Lower lobe of right lung (tissue), 2 donors: ENCODE measurements around the gene DCLK1. TPM values are rescaled to one million over a fixed set of nuclear protein-coding genes. Genes with fewer than 3 reads are reported as not detected.
A peak's percentile ranks its signal among the peaks of the same experiment; 100 is the strongest.

Experiments used
- ATAC-seq, 2 donors: fragments of 200-7000 bp; cut with Tn5 transposase; one replicate each; pipeline ENCODE4 v1.9.1; 2020 to 2022; ENCODE audit warnings: mild to moderate bottlenecking in 2 of 2, moderate library complexity in 2 of 2
- DNase-seq: peaks from one replicate; pipeline ENCODE4 v3.0.0-alpha.2; 2020
- H3K27ac ChIP-seq: fragments of 200-600 bp; one replicate; pipeline ENCODE4 v1.8.0; 2022
- H3K27me3 ChIP-seq: fragments of 200-600 bp; one replicate; pipeline ENCODE4 v1.8.0; 2022; ENCODE audit warnings: low read depth
- H3K36me3 ChIP-seq: fragments of 200-600 bp; one replicate; pipeline ENCODE4 v1.8.0; 2022; ENCODE audit warnings: mild to moderate bottlenecking
- H3K4me1 ChIP-seq: fragments of 200-600 bp; one replicate; pipeline ENCODE4 v1.8.0; 2022
- H3K4me3 ChIP-seq: fragments of 200-600 bp; one replicate; pipeline ENCODE4 v1.8.0; 2022; ENCODE audit warnings: mild to moderate bottlenecking
- H3K9me3 ChIP-seq: fragments of 200-600 bp; one replicate; pipeline ENCODE4 v1.8.0; 2022
- intact Hi-C: fragments of 100-400 bp; cut with DNase I; formaldehyde crosslinking; loops from one replicate; pipeline ENCODE4 v1.11.0; 2022
- total RNA-seq: library from RNA; stranded (reverse); fragmentation: NEBNext Ultra II Directional; extraction: Animal tissue kit (Norgen Biotek cat#: 25700); gene quantifications from one replicate; pipeline ENCODE4 v1.2.1, GENCODE V29; 2021
- TF ChIP-seq, protein P1 (sequence below): fragments of 200-600 bp; IDR thresholded peaks from one replicate; pipeline ENCODE4 v1.8.0; 2022; ENCODE audit warnings: antibody characterized with exemption, mild to moderate bottlenecking
- donor health status: DM: no; HTN: yes; CAD: no; lungs with severe emphysema.

DCLK1 gene
- total RNA-seq, 1 donor from 2014 or later = 10.4 TPM

DNA sequence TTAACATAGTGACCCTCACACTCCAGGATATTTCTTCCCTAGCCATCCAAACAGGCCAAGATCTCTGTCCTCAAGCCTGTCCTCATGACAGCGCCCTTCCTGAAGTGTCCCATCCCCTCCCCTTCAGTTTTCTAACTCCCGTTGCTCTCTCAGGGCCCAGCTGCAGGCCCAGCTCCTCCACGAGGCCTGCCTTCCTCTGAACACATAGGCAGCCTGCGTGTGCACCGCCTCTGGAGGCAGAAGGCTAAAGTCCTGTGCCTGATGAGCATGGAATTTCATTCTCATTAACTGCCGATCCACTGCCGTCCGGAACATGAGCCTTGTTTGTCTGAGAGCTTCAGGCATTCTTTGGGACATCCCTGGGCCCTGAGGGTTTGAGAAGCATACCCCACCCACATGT lies 306.4 kb downstream of the DCLK1 start:
- H3K27me3 ChIP-seq = no peaks in the 10 kb centered on the region
- no peak for DNase-seq

DNA sequence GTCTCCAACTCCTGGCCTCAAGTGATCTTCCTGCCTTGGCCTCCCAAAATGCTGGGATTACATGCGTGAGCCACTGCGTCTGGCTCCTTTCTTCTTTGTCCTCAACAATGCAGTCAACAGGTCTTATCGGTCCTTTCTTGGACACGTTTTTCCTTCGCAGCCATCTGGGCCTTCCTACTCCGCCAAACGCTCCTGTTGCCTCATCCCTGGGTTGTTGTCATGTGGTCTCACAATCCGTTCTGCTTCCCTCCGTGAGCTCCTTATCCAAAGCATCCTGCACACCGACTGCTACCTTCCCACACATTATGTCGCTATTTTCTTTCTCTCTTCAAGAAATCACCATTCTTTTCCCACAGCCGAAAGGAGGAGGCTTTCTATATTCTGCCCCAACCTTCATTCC lies 306.8 kb downstream of the DCLK1 start:
- no peak for ATAC-seq
- no peak overlapping the region for H3K27ac ChIP-seq
- DNase-seq = no peak
- intact Hi-C loops = no loop called here
- H3K4me1 ChIP-seq = no peaks in the 10 kb centered on the region
- H3K27me3 ChIP-seq = no peaks in the 10 kb centered on the region
- no peaks in the 10 kb centered on the region for H3K36me3 ChIP-seq
- no peaks in the 10 kb centered on the region for H3K9me3 ChIP-seq
- H3K4me3 ChIP-seq = no peak overlapping the region
- TF ChIP-seq, protein P1, sequence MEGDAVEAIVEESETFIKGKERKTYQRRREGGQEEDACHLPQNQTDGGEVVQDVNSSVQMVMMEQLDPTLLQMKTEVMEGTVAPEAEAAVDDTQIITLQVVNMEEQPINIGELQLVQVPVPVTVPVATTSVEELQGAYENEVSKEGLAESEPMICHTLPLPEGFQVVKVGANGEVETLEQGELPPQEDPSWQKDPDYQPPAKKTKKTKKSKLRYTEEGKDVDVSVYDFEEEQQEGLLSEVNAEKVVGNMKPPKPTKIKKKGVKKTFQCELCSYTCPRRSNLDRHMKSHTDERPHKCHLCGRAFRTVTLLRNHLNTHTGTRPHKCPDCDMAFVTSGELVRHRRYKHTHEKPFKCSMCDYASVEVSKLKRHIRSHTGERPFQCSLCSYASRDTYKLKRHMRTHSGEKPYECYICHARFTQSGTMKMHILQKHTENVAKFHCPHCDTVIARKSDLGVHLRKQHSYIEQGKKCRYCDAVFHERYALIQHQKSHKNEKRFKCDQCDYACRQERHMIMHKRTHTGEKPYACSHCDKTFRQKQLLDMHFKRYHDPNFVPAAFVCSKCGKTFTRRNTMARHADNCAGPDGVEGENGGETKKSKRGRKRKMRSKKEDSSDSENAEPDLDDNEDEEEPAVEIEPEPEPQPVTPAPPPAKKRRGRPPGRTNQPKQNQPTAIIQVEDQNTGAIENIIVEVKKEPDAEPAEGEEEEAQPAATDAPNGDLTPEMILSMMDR = no peak

More for the DNA sequence above, 306.4 kb downstream of the DCLK1 start:
- TF ChIP-seq, protein P1 = no peak
- no peaks in the 10 kb centered on the region for H3K9me3 ChIP-seq
- no peak overlapping the region for H3K4me3 ChIP-seq
- ATAC-seq = no peak
- H3K27ac ChIP-seq = no peak overlapping the region
- no peaks in the 10 kb centered on the region for H3K36me3 ChIP-seq
- intact Hi-C loops = no loop called here
- H3K4me1 ChIP-seq = no peaks in the 10 kb centered on the region

DNA sequence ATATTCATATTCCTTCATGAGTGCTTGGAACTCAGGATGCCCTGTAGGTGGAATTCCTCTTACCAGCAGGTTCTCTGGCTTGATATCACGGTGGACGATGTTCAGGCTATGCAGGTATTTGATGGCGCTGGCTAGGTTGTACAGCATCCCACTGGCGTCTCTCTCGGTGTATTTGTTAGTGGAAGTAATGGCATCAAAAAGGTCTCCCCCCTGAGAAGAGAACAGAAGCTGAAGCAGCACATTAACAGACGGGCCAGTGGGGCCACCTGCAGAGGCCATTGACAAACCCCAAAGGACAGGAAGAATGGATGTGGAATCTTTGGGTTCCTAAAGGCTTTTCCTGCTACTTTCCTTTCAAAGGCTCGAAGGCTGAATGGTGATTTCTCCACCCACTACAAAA lies 308.5 kb downstream of the DCLK1 start:
- DNase-seq (no peak), ATAC-seq (no peak)
- Histone ChIP-seq H3K9me3 (no peaks in the 10 kb centered on the region), H3K27me3 (no peaks in the 10 kb centered on the region), H3K4me3 (no peak overlapping the region), H3K27ac (no peak overlapping the region), H3K4me1 (no peaks in the 10 kb centered on the region), H3K36me3 (no peaks in the 10 kb centered on the region)
- intact Hi-C loops = no loop called here
- TF ChIP-seq, protein P1 = no peak

GRCh38 chr13:35818633-35819067 lies 312.5 kb downstream of the DCLK1 start:
- no peaks in the 10 kb centered on the region for H3K9me3 ChIP-seq
- intact Hi-C loops = no loop called here
- no peak for DNase-seq

DNA sequence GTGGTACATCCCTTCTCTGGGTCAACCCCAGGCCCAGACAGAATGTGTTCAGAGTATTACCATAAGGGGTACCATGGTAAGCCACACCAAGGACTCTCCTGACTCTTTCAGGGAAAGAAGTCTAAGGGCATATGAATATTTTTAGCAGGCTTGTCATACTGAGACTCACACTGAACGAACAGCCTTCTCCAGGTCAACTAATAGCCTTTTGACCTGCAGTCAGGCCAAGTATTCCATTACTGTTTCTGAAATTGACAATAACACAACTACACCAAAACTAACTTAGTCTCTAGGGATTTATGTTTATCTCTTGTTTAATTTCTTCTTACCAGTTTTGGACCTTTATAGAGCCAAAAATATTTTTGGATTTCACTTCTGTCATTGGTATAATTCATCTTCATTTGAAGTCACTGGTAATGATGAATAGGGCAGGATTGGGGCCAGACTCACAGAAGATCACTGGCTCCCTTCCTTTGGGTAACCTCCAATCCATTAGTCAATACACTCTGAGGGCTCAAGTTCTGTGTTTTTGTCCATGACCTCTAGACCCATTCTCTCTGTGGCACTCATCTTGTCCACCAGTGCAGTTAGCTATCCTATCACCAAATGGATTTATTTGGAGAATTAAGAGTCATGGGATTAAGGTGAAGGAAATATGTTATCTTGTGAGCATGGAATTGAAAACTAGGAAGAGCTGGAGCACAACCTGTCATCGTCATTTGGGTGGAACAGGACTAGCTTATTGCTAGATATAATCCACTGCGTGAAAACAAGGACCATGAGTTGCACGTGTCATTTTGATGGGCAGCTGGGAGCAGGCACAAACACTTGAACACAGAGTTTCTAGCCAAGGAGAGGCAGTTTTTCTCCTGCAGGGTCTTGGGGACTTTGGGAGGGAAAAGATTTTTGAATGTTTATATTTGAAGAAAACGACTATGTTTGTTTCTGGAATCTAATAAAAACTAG lies 313.3 kb downstream of the DCLK1 start:
- intact Hi-C loops = no loop called here
- DNase-seq = no peak
- H3K27me3 ChIP-seq = no peaks in the 10 kb centered on the region
- TF ChIP-seq, protein P1 = no peak
- H3K27ac ChIP-seq = no peak overlapping the region
- no peaks in the 10 kb centered on the region for H3K4me1 ChIP-seq
- ATAC-seq = no peak
- no peaks in the 10 kb centered on the region for H3K36me3 ChIP-seq
- no peak overlapping the region for H3K4me3 ChIP-seq
- no peaks in the 10 kb centered on the region for H3K9me3 ChIP-seq

More at GRCh38 chr13:35818633-35819067, 312.5 kb downstream of the DCLK1 start:
- Histone ChIP-seq H3K4me1 (no peaks in the 10 kb centered on the region), H3K4me3 (no peak overlapping the region), H3K27ac (no peak overlapping the region), H3K36me3 (no peaks in the 10 kb centered on the region), H3K27me3 (no peaks in the 10 kb centered on the region)
- peak; percentile 29 to 55 for ATAC-seq
- TF ChIP-seq, protein P1 = peak; percentile 52
